GM23338 (cell line): ENCODE measurements around the gene ZDHHC8.

ENCODE experiments used
- CREB1 ChIP-seq: fragments of 250-450 bp; sonication (Bioruptor Pico); IDR thresholded peaks from 2 replicates; pipeline ENCODE4 v1.5.0; 2020; ENCODE audit warnings: low read depth, mild to moderate bottlenecking, moderate library complexity
- CTCF ChIP-seq, 2 experiments: fragments of 200-600 bp in 1 of 2; sonication (generic) in 1 of 2; conservative IDR thresholded peaks; 2 replicates each; pipeline versions ENCODE4 v1.5.1 to v1.6.1; 2016 to 2017; ENCODE audit warnings: antibody characterized with exemption in 2 of 2, low read depth in 2 of 2, mild to moderate bottlenecking in 2 of 2, moderate library complexity in 1 of 2
- EZH2 ChIP-seq: fragments of 200-600 bp; sonication (generic); IDR thresholded peaks from one replicate; pipeline ENCODE4 v1.8.0; 2017; ENCODE audit warnings: antibody characterized with exemption, mild to moderate bottlenecking, low read depth; ENCODE audit not compliant: unreplicated experiment
- EZH2phosphoT487 ChIP-seq: fragments of 200-600 bp; sonication (generic); IDR thresholded peaks from one replicate; pipeline ENCODE4 v1.8.1; 2018; ENCODE audit warnings: antibody characterized with exemption; ENCODE audit not compliant: unreplicated experiment
- NANOG ChIP-seq: IDR thresholded peaks from 2 replicates; pipeline ENCODE4 v1.6.1; 2016; ENCODE audit warnings: antibody characterized with exemption, borderline replicate concordance
- POLR2AphosphoS5 ChIP-seq: IDR thresholded peaks from 2 replicates; pipeline ENCODE4 v1.6.1; 2016; ENCODE audit warnings: antibody characterized with exemption, low read depth
- STAT1 ChIP-seq: IDR thresholded peaks from one replicate; pipeline ENCODE4 v1.6.1; 2016; ENCODE audit warnings: antibody characterized with exemption; ENCODE audit not compliant: unreplicated experiment
- ZNF114 ChIP-seq: fragments of 250-450 bp; sonication (Bioruptor Pico); IDR thresholded peaks from 2 replicates; pipeline ENCODE4 v1.5.0; 2020; ENCODE audit warnings: mild to moderate bottlenecking, moderate library complexity
- TF ChIP-seq, protein P1 (sequence below): IDR thresholded peaks from one replicate; pipeline ENCODE4 v1.6.1; 2018; ENCODE audit warnings: antibody characterized with exemption; ENCODE audit not compliant: unreplicated experiment

DNA sequence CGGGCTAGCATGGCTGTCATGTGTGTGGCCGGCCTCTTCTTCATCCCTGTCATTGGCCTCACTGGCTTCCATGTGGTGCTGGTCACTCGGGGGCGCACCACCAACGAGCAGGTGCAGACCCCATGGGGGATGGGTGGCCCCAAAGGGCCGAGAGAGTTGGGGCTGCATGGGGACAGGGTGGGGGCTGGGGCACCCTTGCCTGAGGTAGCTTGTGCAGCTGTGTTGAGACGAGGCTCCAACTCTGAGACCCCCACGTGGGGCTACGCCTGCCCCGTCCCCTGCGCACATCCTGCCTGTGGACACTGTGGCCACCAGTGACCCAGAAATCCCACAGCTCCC, 8.5 kb downstream of the ZDHHC8 start:
- TF ChIP-seq CTCF (conservative IDR thresholded peaks at IDR 0.05; ENCODE audit: low read depth in 2 of 2), result no peak
- no peak for TF ChIP-seq POLR2AphosphoS5
- TF ChIP-seq EZH2, result no peak
- TF ChIP-seq EZH2phosphoT487, result no peak
- TF ChIP-seq, protein P1, sequence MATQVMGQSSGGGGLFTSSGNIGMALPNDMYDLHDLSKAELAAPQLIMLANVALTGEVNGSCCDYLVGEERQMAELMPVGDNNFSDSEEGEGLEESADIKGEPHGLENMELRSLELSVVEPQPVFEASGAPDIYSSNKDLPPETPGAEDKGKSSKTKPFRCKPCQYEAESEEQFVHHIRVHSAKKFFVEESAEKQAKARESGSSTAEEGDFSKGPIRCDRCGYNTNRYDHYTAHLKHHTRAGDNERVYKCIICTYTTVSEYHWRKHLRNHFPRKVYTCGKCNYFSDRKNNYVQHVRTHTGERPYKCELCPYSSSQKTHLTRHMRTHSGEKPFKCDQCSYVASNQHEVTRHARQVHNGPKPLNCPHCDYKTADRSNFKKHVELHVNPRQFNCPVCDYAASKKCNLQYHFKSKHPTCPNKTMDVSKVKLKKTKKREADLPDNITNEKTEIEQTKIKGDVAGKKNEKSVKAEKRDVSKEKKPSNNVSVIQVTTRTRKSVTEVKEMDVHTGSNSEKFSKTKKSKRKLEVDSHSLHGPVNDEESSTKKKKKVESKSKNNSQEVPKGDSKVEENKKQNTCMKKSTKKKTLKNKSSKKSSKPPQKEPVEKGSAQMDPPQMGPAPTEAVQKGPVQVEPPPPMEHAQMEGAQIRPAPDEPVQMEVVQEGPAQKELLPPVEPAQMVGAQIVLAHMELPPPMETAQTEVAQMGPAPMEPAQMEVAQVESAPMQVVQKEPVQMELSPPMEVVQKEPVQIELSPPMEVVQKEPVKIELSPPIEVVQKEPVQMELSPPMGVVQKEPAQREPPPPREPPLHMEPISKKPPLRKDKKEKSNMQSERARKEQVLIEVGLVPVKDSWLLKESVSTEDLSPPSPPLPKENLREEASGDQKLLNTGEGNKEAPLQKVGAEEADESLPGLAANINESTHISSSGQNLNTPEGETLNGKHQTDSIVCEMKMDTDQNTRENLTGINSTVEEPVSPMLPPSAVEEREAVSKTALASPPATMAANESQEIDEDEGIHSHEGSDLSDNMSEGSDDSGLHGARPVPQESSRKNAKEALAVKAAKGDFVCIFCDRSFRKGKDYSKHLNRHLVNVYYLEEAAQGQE, result no peak
- TF ChIP-seq ZNF114 (CRISPR knock-in tag), result no peak
- TF ChIP-seq NANOG, result no peak
- TF ChIP-seq STAT1, result no peak
- TF ChIP-seq CREB1 (CRISPR knock-in tag), result no peak
